IMR-90 (cell line): ENCODE results near the gene GNG12. TPM values are rescaled to one million over a fixed set of nuclear protein-coding genes. Genes with fewer than 3 reads are reported as not detected.

Experiments used
- ATAC-seq: fragments of 200-7000 bp; cut with Tn5 transposase; 2 replicates; pipeline ENCODE4 v1.9.1; 2020; ENCODE audit warnings: low read depth, mild to moderate bottlenecking, moderate library complexity
- BruUV-seq: library from RNA; stranded (reverse); fragments of 400-500 nt; replicated peaks from 2 replicates; lab custom pipeline; 2021; lab: Mats Ljungman, UMichigan
- CTCF ChIA-PET: fragments of 300-600 bp; formaldehyde crosslinking; extraction: SDS; loops from one replicate; lab custom pipeline; 2021; ENCODE audit warnings: antibody characterized with exemption; lab: Yijun Ruan, JAX
- POLR2A ChIA-PET: fragments of 300-600 bp; sonication (Branson Sonifier 250); formaldehyde crosslinking; loops from one replicate; lab custom pipeline; 2022; ENCODE audit warnings: antibody characterized with exemption; ENCODE audit not compliant: unreplicated experiment; lab: Charles Lee
- DNase-seq: peaks from one replicate; pipeline ENCODE4 v3.0.0; 2013
- H2AFZ ChIP-seq: replicated peaks from 2 replicates; pipeline ENCODE3; 2013; ENCODE audit warnings: low read length, mild to moderate bottlenecking; ENCODE audit not compliant: poor library complexity
- H2AK5ac ChIP-seq: 2 replicates; pipeline ENCODE4 v1.6.1; 2013; ENCODE audit warnings: low read depth, low read length, inconsistent platforms
- H2AK9ac ChIP-seq: replicated peaks from 2 replicates; pipeline ENCODE3; 2013; ENCODE audit warnings: mild to moderate bottlenecking, low read depth, low read length, moderate library complexity; ENCODE audit not compliant: poor library complexity
- H2BK120ac ChIP-seq: 2 replicates; pipeline ENCODE4 v1.6.1; 2013; ENCODE audit warnings: low read depth, low read length, inconsistent platforms
- H2BK15ac ChIP-seq: 3 replicates; pipeline ENCODE4 v1.6.1; 2013; ENCODE audit warnings: low read depth, low read length, inconsistent platforms
- H2BK20ac ChIP-seq: 2 replicates; pipeline ENCODE4 v1.6.1; 2013; ENCODE audit warnings: low read depth, mild to moderate bottlenecking, inconsistent platforms, low read length, moderate library complexity
- H2BK5ac ChIP-seq: 2 replicates; pipeline ENCODE4 v1.6.1; 2013; ENCODE audit warnings: mild to moderate bottlenecking, low read depth, low read length, inconsistent platforms; ENCODE audit not compliant: poor library complexity, severe bottlenecking
- H3K14ac ChIP-seq: replicated peaks from 2 replicates; pipeline ENCODE4 v1.6.1; 2013; ENCODE audit warnings: low read depth, low read length, inconsistent platforms
- H3K18ac ChIP-seq: 2 replicates; pipeline ENCODE4 v1.6.1; 2013; ENCODE audit warnings: low read depth, low read length, control low read depth
- H3K23ac ChIP-seq: 2 replicates; pipeline ENCODE4 v1.6.1; 2013; ENCODE audit warnings: low read depth, low read length, inconsistent platforms
- H3K27ac ChIP-seq: 2 replicates; pipeline ENCODE4 v1.5.1; 2013; ENCODE audit warnings: mild to moderate bottlenecking, control low read depth, low read length; ENCODE audit not compliant: insufficient read depth
- H3K27me3 ChIP-seq: 2 replicates; pipeline ENCODE4 v1.6.1; 2013; ENCODE audit warnings: low read length; ENCODE audit not compliant: control insufficient read depth, insufficient read depth
- H3K36me3 ChIP-seq: 2 replicates; pipeline ENCODE4 v1.6.1; 2013; ENCODE audit warnings: low read length, mixed read lengths; ENCODE audit not compliant: control insufficient read depth, insufficient read depth
- H3K4ac ChIP-seq: 2 replicates; pipeline ENCODE4 v1.6.1; 2013; ENCODE audit warnings: low read depth, low read length, inconsistent platforms
- H3K4me1 ChIP-seq: 2 replicates; pipeline ENCODE4 v1.6.1; 2013; ENCODE audit warnings: low read length, mixed read lengths; ENCODE audit not compliant: control insufficient read depth, insufficient read depth
- H3K4me2 ChIP-seq: 2 replicates; pipeline ENCODE4 v1.6.1; 2013; ENCODE audit warnings: low read depth, mild to moderate bottlenecking, control low read depth, low read length, moderate library complexity
- H3K4me3 ChIP-seq: 2 replicates; pipeline ENCODE4 v1.5.1; 2013; ENCODE audit warnings: low read depth, mild to moderate bottlenecking, control low read depth, low read length, moderate library complexity; ENCODE audit not compliant: insufficient read depth
- H3K56ac ChIP-seq: 2 replicates; pipeline ENCODE4 v1.6.1; 2013; ENCODE audit warnings: low read length, inconsistent platforms; ENCODE audit not compliant: insufficient read depth; ENCODE audit errors: extremely low read depth
- H3K79me1 ChIP-seq, 2 experiments: 2 replicates each; pipeline ENCODE4 v1.6.1; 2013; ENCODE audit warnings: low read length in 2 of 2, inconsistent platforms in 1 of 2, low read depth in 1 of 2
- H3K9ac ChIP-seq: 2 replicates; pipeline ENCODE4 v1.6.1; 2013; ENCODE audit warnings: low read depth, low read length, control low read depth
- H3K9me1 ChIP-seq: 2 replicates; pipeline ENCODE4 v1.6.1; 2013; ENCODE audit warnings: low read length, inconsistent platforms; ENCODE audit not compliant: insufficient read depth
- H3K9me3 ChIP-seq: 2 replicates; pipeline ENCODE4 v1.6.1; 2013; ENCODE audit warnings: low read length; ENCODE audit not compliant: control insufficient read depth, insufficient read depth
- H4K20me1 ChIP-seq: 2 replicates; pipeline ENCODE4 v1.6.1; 2013; ENCODE audit warnings: low read length, inconsistent platforms; ENCODE audit not compliant: insufficient read depth
- H4K5ac ChIP-seq: 2 replicates; pipeline ENCODE4 v1.6.1; 2013; ENCODE audit warnings: mild to moderate bottlenecking, low read depth, low read length, control low read depth
- H4K8ac ChIP-seq, 2 experiments: 2 replicates each; pipeline ENCODE4 v1.6.1; 2013; ENCODE audit warnings: low read depth in 2 of 2, low read length in 2 of 2, control low read depth in 1 of 2, inconsistent platforms in 1 of 2
- H4K91ac ChIP-seq: 2 replicates; pipeline ENCODE4 v1.6.1; 2013; ENCODE audit warnings: low read depth, low read length, inconsistent platforms; ENCODE audit not compliant: insufficient read depth
- BHLHE40 ChIP-seq: fragments of 150-350 bp; IDR thresholded peaks from 2 replicates; pipeline ENCODE4 v1.6.1; 2016; ENCODE audit warnings: mild to moderate bottlenecking, low read depth, low read length
- CEBPB ChIP-seq: IDR thresholded peaks from 2 replicates; pipeline ENCODE4 v1.6.1; 2012; ENCODE audit warnings: low read depth, low read length, improper control_type of control experiment
- CTCF ChIP-seq: conservative IDR thresholded peaks from 2 replicates; pipeline ENCODE4 v1.5.1; 2012; ENCODE audit warnings: mild to moderate bottlenecking, low read depth, low read length, improper control_type of control experiment
- MXI1 ChIP-seq: IDR thresholded peaks from 2 replicates; pipeline ENCODE4 v1.6.1; 2012; ENCODE audit warnings: low read depth, mild to moderate bottlenecking, low read length, moderate library complexity, borderline replicate concordance
- RAD21 ChIP-seq: IDR thresholded peaks from 2 replicates; pipeline ENCODE4 v1.6.1; 2012; ENCODE audit warnings: low read length, improper control_type of control experiment
- SMC3 ChIP-seq: fragments of 150-350 bp; IDR thresholded peaks from 2 replicates; pipeline ENCODE4 v1.6.1; 2016; ENCODE audit warnings: low read depth, mild to moderate bottlenecking, antibody characterized with exemption, low read length, moderate library complexity
- WGBS, 2 experiments: methylation state at CpG; one replicate each; pipeline versions ENCODE4 v1.1.5 to v1.1.7; 2013; ENCODE audit warnings: missing lambda C conversion rate in 2 of 2; ENCODE audit not compliant: insufficient read length in 1 of 2; ENCODE audit errors: extremely low coverage in 2 of 2; 5-methylcytosine and 5-hydroxymethylcytosine counted together
- dilution Hi-C: fragments of 300-500 bp; cut with HindIII; formaldehyde crosslinking; loops from one replicate; pipeline ENCODE4 v1.14.3; 2018; ENCODE audit warnings: low sequenced_read_pairs; ENCODE audit not compliant: unreplicated experiment
- in situ Hi-C: fragments of 300-500 bp; cut with MboI; formaldehyde crosslinking; loops from 3 replicates; pipeline ENCODE4 v1.14.3; 2019; ENCODE audit warnings: low sequenced_read_pairs, inconsistent platforms, mixed read lengths
- intact Hi-C: fragments of 100-400 bp; cut with micrococcal nuclease; formaldehyde crosslinking; loops from 2 replicates; pipeline ENCODE4 v1.10.0; 2022
- polyA plus RNA-seq, 3 experiments: library from polyadenylated mRNA; depleted of rRNA; stranded (reverse); fragments of >200 nt; gene quantifications; 2 replicates each; pipeline ENCODE4 v1.2.3, GENCODE V29; 2012; ENCODE audit warnings: low replicate concordance in 1 of 3
- total RNA-seq: library from RNA; depleted of rRNA; stranded (reverse); fragments of >200 nt; gene quantifications from 2 replicates; pipeline ENCODE4 v1.2.3, GENCODE V29; 2012
- TF ChIP-seq, protein P1 (sequence below): fragments of 150-350 bp; IDR thresholded peaks from 2 replicates; pipeline ENCODE4 v1.6.1; 2017; ENCODE audit warnings: mild to moderate bottlenecking, antibody characterized with exemption, low read length, low read depth

Gene GNG12
- total and polyA plus RNA-seq, 2 of the 4 experiments (the other 2 are of a cell fraction), result 92.3 to 132 TPM

GRCh38 chr1:67825591-67825990 lies 7.7 kb downstream of the GNG12 start:
- Histone ChIP-seq H3K9me1 (peaks cover 19% of the 10 kb centered on the region), H3K18ac (no peak overlapping the region), H3K4ac (no peak overlapping the region), H2BK15ac (no peak overlapping the region), H2BK120ac (no peak overlapping the region), H2AK9ac (no peak overlapping the region), H3K4me2 (peak overlapping the region; percentile 5; the same call in 1 of the 2 replicates), H2BK20ac (no peak overlapping the region), H3K27ac (no peak overlapping the region), H2AFZ (no peak overlapping the region), H4K20me1 (peaks cover 67% of the 10 kb centered on the region), H3K56ac (no peak overlapping the region), H4K91ac (no peak overlapping the region), H3K36me3 (peaks cover 4% of the 10 kb centered on the region), H3K14ac (no peak overlapping the region), H3K79me1 (peaks cover 24 to 79% of the 10 kb centered on the region in 2 experiments), H2BK5ac (no peak overlapping the region), H3K4me1 (peaks cover 6% of the 10 kb centered on the region), H4K8ac (no peak overlapping the region), H3K9ac (no peak overlapping the region), H3K4me3 (no peak overlapping the region), H3K27me3 (no peaks in the 10 kb centered on the region), H4K5ac (no peak overlapping the region), H2AK5ac (no peak overlapping the region), H3K9me3 (no peaks in the 10 kb centered on the region), H3K23ac (no peak overlapping the region)
- no peak for TF ChIP-seq SMC3
- TF ChIP-seq BHLHE40, result no peak
- no peak for TF ChIP-seq MXI1
- TF ChIP-seq CTCF, result no peak
- TF ChIP-seq, protein P1, sequence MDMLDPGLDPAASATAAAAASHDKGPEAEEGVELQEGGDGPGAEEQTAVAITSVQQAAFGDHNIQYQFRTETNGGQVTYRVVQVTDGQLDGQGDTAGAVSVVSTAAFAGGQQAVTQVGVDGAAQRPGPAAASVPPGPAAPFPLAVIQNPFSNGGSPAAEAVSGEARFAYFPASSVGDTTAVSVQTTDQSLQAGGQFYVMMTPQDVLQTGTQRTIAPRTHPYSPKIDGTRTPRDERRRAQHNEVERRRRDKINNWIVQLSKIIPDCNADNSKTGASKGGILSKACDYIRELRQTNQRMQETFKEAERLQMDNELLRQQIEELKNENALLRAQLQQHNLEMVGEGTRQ, result no peak
- TF ChIP-seq CEBPB, result peak; percentile 33; the same call in 1 of the 2 replicates
- TF ChIP-seq RAD21, result no peak
- no peak for ATAC-seq
- WGBS, 2 experiments, result no CpG with 5 or more reads among the region's 4 CpGs
- dilution Hi-C loops, result no loop called here
- intact Hi-C loops, result no loop called here
- in situ Hi-C loops, result no loop called here
- no TSS peak for BruUV-seq
- POLR2A ChIA-PET, result no interaction called here
- CTCF ChIA-PET, result no interaction called here
- DNase-seq, result no peak
